Effector CD4-positive, alpha-beta T cell (primary cell): ENCODE measurements around the gene CHRNA5.

Experiments used
- DNase-seq: peaks from one replicate; pipeline ENCODE4 v3.0.0-alpha.2; 2020

Gene CHRNA5

DNA sequence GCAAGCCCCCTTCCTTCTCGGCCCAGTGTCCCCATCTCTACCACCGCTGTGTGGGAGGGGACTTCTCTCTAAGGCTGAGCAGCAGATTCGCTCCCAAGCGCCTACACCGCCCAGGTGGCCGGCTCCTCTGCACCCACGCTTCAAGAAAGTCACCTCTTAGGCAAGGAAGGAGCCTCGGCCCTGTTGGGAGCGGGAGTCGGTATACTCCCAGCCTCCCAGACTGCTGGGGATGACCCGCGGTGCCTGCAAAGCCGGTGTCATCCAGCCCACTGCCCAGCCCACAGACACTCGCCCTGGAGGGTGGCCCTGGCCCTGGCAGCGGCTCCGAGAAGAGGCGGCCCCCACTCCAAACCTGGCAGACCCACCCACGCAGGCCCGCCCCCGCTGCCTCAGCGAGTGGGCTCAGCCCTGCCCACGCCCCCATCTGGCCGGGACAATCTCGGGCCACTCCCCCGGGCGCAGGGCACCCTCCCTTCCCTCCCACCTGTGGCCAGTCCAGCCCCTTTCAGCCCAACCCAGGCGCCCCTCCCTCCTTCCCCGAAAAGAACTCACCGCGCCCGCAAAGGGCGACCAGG is 75.3 kb downstream of the CHRNA5 start:
- no peak for DNase-seq

DNA sequence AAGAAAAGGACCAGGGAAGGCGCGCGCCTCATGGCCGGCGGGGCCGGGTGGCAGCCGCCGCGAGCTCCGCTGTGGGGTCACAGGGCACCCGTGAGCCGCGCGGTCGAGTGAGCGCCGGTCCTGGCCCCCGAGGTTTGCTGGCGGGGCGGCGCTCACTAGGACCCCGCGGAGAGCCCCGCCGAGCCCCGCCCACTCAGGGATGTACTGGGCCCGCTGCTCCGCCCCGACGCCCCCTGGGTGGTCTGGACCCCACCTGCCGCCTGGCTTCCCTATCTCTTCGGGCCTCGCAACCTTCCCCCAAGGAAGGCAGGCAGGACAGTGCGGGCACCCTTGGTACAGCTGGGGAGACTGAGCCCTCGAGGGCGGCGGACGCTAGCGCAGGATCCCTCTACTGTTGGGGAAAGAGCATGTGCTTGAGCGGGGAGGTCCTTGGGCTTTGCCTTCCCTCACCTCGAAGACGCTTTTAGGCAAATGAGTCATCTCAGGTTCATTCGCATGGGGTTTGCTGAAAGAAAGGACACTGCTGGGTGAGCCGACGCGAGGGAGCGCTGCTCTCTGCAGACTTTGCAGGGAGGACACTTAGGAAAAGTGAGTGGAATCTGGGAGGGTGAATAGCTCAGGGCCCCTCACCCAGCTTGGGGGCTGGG is 75.9 kb downstream of the CHRNA5 start, which contains the start of gene CHRNB4:
Gene CHRNB4, minus strand, starts transcription at position 109 of the 647 bp plus-strand sequence. Its CDS starts 77 bp downstream, at position 32.
- DNase-seq, result no peak

DNA sequence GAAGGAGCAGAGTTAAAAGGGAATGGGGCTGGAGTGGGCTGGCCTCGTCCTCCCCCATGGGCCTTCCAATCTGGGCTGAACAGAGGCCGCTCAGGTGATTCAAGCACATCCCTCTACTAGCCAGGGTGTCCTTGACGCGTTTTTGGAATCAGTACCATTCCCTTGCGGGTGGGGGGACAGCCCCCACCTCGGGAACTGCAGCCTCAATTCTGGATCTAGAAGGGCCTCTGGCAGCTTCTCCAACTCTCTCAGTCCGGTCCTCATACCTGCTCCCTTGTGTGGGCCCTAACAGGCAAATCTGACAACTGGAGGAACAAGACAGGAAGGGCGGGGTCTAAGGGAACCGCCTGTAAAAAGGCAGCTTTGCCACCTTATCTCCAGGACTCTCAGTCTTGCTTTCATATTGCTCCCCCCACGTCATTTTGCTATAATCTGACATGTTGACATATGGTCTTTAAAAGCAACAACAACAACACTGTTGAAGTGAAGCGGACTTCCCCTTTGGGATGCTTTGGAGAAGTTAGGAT is 76.5 kb downstream of the CHRNA5 start:
- DNase-seq, result no peak

- DNase-seq, result no peak
Observed at GRCh38 chr15:78642331-78642730, 77.0 kb downstream of the CHRNA5 start.
